H9 (cell line): ENCODE measurements around the gene ARID1A. TPM values are rescaled to one million over a fixed set of nuclear protein-coding genes. Genes with fewer than 3 reads are reported as not detected.

ENCODE experiments used
- DNase-seq: peaks from one replicate; pipeline ENCODE4 v3.0.0-alpha.2; 2017
- H2AFZ ChIP-seq: one replicate; pipeline ENCODE4 v1.6.1; 2013; ENCODE audit warnings: mild to moderate bottlenecking, low read length, control low read depth, moderate library complexity
- H2AK5ac ChIP-seq: 2 replicates; pipeline ENCODE4 v1.6.1; 2013; ENCODE audit warnings: low read length, control low read depth, mixed read lengths; ENCODE audit not compliant: insufficient read length
- H2BK120ac ChIP-seq: one replicate; pipeline ENCODE4 v1.6.1; 2013; ENCODE audit warnings: low read depth, mild to moderate bottlenecking, low read length, control low read depth, inconsistent platforms; ENCODE audit not compliant: poor library complexity, severe bottlenecking
- H2BK12ac ChIP-seq: 2 replicates; pipeline ENCODE4 v1.6.1; 2013; ENCODE audit warnings: low read length, control low read depth, mixed read lengths, low read depth; ENCODE audit not compliant: insufficient read length
- H2BK15ac ChIP-seq: 2 replicates; pipeline ENCODE4 v1.6.1; 2013; ENCODE audit warnings: low read depth, low read length, control low read depth
- H2BK20ac ChIP-seq: one replicate; pipeline ENCODE4 v1.6.1; 2013; ENCODE audit warnings: low read depth, mild to moderate bottlenecking, low read length, control low read depth, inconsistent platforms; ENCODE audit not compliant: poor library complexity, severe bottlenecking
- H2BK5ac ChIP-seq: 2 replicates; pipeline ENCODE4 v1.6.1; 2013; ENCODE audit warnings: low read length, control low read depth, mixed read lengths; ENCODE audit not compliant: insufficient read length
- H3K14ac ChIP-seq: 2 replicates; pipeline ENCODE4 v1.6.1; 2013; ENCODE audit warnings: low read length, control low read depth; ENCODE audit not compliant: insufficient read depth
- H3K18ac ChIP-seq: 2 replicates; pipeline ENCODE4 v1.6.1; 2013; ENCODE audit warnings: low read depth, mild to moderate bottlenecking, mixed read lengths, low read length, control low read depth; ENCODE audit not compliant: insufficient read length
- H3K23ac ChIP-seq: 2 replicates; pipeline ENCODE4 v1.6.1; 2013; ENCODE audit warnings: low read length, control low read depth, mixed read lengths, low read depth; ENCODE audit not compliant: insufficient read length
- H3K23me2 ChIP-seq: 2 replicates; pipeline ENCODE4 v1.6.1; 2013; ENCODE audit warnings: low read depth, mild to moderate bottlenecking, mixed read lengths, low read length, control low read depth; ENCODE audit not compliant: insufficient read length, poor library complexity, severe bottlenecking
- H3K27ac ChIP-seq: 2 replicates; pipeline ENCODE4 v1.5.1; 2013; ENCODE audit warnings: low read length, control low read depth, mixed read lengths, low read depth; ENCODE audit not compliant: insufficient read length
- H3K27me3 ChIP-seq: 2 replicates; pipeline ENCODE4 v1.6.1; 2013; ENCODE audit warnings: low read length, control low read depth, inconsistent platforms; ENCODE audit not compliant: insufficient read depth
- H3K4ac ChIP-seq: 2 replicates; pipeline ENCODE4 v1.6.1; 2013; ENCODE audit warnings: low read depth, mild to moderate bottlenecking, control low read depth, inconsistent platforms, low read length, moderate library complexity
- H3K4me1 ChIP-seq: 2 replicates; pipeline ENCODE4 v1.6.1; 2013; ENCODE audit warnings: low read length, control low read depth, inconsistent platforms; ENCODE audit not compliant: insufficient read depth
- H3K4me2 ChIP-seq: 2 replicates; pipeline ENCODE4 v1.6.1; 2013; ENCODE audit warnings: low read length, control low read depth, mixed read lengths; ENCODE audit not compliant: insufficient read length, insufficient read depth
- H3K56ac ChIP-seq: 2 replicates; pipeline ENCODE4 v1.6.1; 2013; ENCODE audit warnings: low read depth, mild to moderate bottlenecking, mixed read lengths, low read length, control low read depth; ENCODE audit not compliant: insufficient read length
- H3K79me1 ChIP-seq: 2 replicates; pipeline ENCODE4 v1.6.1; 2013; ENCODE audit warnings: low read depth, mild to moderate bottlenecking, moderate library complexity, low read length, control low read depth, inconsistent platforms; ENCODE audit not compliant: insufficient read depth, poor library complexity, severe bottlenecking
- H3K79me2 ChIP-seq: 2 replicates; pipeline ENCODE4 v1.6.1; 2013; ENCODE audit warnings: low read length, control low read depth, inconsistent platforms; ENCODE audit not compliant: insufficient read depth
- H3K9ac ChIP-seq: 2 replicates; pipeline ENCODE4 v1.6.1; 2013; ENCODE audit warnings: low read length, control low read depth, mixed read lengths; ENCODE audit not compliant: insufficient read length; ENCODE audit errors: extremely low read depth
- H3K9me3 ChIP-seq: one replicate; pipeline ENCODE4 v1.6.1; 2013; ENCODE audit warnings: low read depth, low read length, inconsistent platforms; ENCODE audit not compliant: control insufficient read depth
- H3T11ph ChIP-seq: one replicate; pipeline ENCODE4 v1.6.1; 2013; ENCODE audit warnings: mild to moderate bottlenecking, low read length, control low read depth, inconsistent platforms
- H4K20me1 ChIP-seq: one replicate; pipeline ENCODE4 v1.6.1; 2013; ENCODE audit not compliant: control insufficient read depth, insufficient read length, insufficient read depth
- H4K5ac ChIP-seq: 2 replicates; pipeline ENCODE4 v1.6.1; 2013; ENCODE audit warnings: low read depth, mild to moderate bottlenecking, mixed read lengths, low read length, control low read depth; ENCODE audit not compliant: insufficient read length
- H4K8ac ChIP-seq: replicated peaks from 2 replicates; pipeline ENCODE4 v1.6.1; 2013; ENCODE audit warnings: low read length, control low read depth, mixed read lengths, low read depth; ENCODE audit not compliant: insufficient read length
- H4K91ac ChIP-seq: 2 replicates; pipeline ENCODE4 v1.6.1; 2013; ENCODE audit warnings: low read depth, mild to moderate bottlenecking, moderate library complexity, mixed read lengths, low read length, control low read depth; ENCODE audit not compliant: insufficient read length
- H3K27ac Mint-ChIP-seq, 3 experiments: 2 replicates in 2 of 3; 3 replicates in 1 of 3; pipeline ENCODE4 v1.8.0; 2020 to 2021; ENCODE audit warnings: mixed read lengths in 3 of 3, mild to moderate bottlenecking in 1 of 3, moderate library complexity in 1 of 3
- H3K27me3 Mint-ChIP-seq: 2 replicates; pipeline ENCODE4 v1.8.0; 2021; ENCODE audit warnings: low read depth, mild to moderate bottlenecking, moderate library complexity, mixed read lengths
- H3K36me3 Mint-ChIP-seq, 3 experiments: 2 replicates in 2 of 3; 3 replicates in 1 of 3; pipeline ENCODE4 v1.8.0; 2020 to 2021; ENCODE audit warnings: low read depth in 3 of 3, mixed read lengths in 3 of 3; ENCODE audit not compliant: insufficient read depth in 1 of 3
- H3K4me1 Mint-ChIP-seq, 2 experiments: 2 replicates each; pipeline ENCODE4 v1.8.0; 2020; ENCODE audit warnings: mixed read lengths in 2 of 2
- H3K4me3 Mint-ChIP-seq, 2 experiments: 2 replicates in 1 of 2; 3 replicates in 1 of 2; pipeline ENCODE4 v1.8.0; 2020 to 2021; ENCODE audit warnings: mild to moderate bottlenecking in 2 of 2, mixed read lengths in 2 of 2, moderate library complexity in 1 of 2
- H3K9me3 Mint-ChIP-seq, 2 experiments: 2 replicates in 1 of 2; 3 replicates in 1 of 2; pipeline ENCODE4 v1.8.0; 2020; ENCODE audit warnings: mild to moderate bottlenecking in 2 of 2, mixed read lengths in 2 of 2, moderate library complexity in 1 of 2
- WGBS: extraction: QIAGEN DNeasy Blood & Tissue Kit; methylation state at CpG from one replicate; pipeline ENCODE4 v1.1.7; 2013; ENCODE audit warnings: missing lambda C conversion rate, low lambda C conversion rate, mixed read lengths; ENCODE audit not compliant: insufficient read length; ENCODE audit errors: extremely low coverage; 5-methylcytosine and 5-hydroxymethylcytosine counted together
- total RNA-seq: library from RNA; stranded (reverse); gene quantifications from 2 replicates; pipeline ENCODE4 v1.2.1, GENCODE V29; 2021
- TF ChIP-seq, protein P1 (sequence below): fragments of 200-600 bp; sonication (generic); conservative IDR thresholded peaks from 3 replicates; pipeline ENCODE4 v1.8.0; 2021; ENCODE audit warnings: antibody characterized with exemption, mild to moderate bottlenecking

The ARID1A gene
- total RNA-seq, 1 experiment from 2014 or later: 147 TPM

GRCh38 chr1:26696654-26697430 is 1.0 kb downstream of the ARID1A start:
- Histone ChIP-seq H3K9me3 (no peaks in the 10 kb centered on the region), H2BK5ac (no peak overlapping the region), H4K5ac (no peak overlapping the region), H3T11ph (no peak overlapping the region), H3K27ac (no peak overlapping the region), H4K91ac (peak overlapping the region; percentile 81), H3K79me2 (peaks cover 40% of the 10 kb centered on the region), H3K23ac (no peak overlapping the region), H3K56ac (no peak overlapping the region), H2BK15ac (no peak overlapping the region), H3K4me1 (peaks cover 13% of the 10 kb centered on the region), H2BK120ac (no peak overlapping the region), H3K27me3 (no peaks in the 10 kb centered on the region), H4K8ac (no peak overlapping the region), H3K18ac (peak overlapping the region; percentile 81), H2AFZ (no peak overlapping the region), H3K79me1 (no peaks in the 10 kb centered on the region), H2BK12ac (peak overlapping the region; percentile 60), H2BK20ac (no peak overlapping the region), H2AK5ac (no peak overlapping the region), H3K23me2 (peaks cover 22% of the 10 kb centered on the region), H3K4me2 (peak overlapping the region; percentile 11), H3K14ac (peak overlapping the region; percentile 91), H4K20me1 (no peaks in the 10 kb centered on the region), H3K9ac (peak overlapping the region; percentile 83), H3K4ac (peak overlapping the region; percentile 81; the same call in 1 of the 2 replicates)
- TF ChIP-seq, protein P1, sequence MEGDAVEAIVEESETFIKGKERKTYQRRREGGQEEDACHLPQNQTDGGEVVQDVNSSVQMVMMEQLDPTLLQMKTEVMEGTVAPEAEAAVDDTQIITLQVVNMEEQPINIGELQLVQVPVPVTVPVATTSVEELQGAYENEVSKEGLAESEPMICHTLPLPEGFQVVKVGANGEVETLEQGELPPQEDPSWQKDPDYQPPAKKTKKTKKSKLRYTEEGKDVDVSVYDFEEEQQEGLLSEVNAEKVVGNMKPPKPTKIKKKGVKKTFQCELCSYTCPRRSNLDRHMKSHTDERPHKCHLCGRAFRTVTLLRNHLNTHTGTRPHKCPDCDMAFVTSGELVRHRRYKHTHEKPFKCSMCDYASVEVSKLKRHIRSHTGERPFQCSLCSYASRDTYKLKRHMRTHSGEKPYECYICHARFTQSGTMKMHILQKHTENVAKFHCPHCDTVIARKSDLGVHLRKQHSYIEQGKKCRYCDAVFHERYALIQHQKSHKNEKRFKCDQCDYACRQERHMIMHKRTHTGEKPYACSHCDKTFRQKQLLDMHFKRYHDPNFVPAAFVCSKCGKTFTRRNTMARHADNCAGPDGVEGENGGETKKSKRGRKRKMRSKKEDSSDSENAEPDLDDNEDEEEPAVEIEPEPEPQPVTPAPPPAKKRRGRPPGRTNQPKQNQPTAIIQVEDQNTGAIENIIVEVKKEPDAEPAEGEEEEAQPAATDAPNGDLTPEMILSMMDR: no peak
- H3K4me3 Mint-ChIP-seq: peak overlapping the region in 1 of 2 experiments; percentile 80; a peak in 4 of 5 replicates
- DNase-seq: no peak
- peak overlapping the region in 1 of 3 experiments; percentile 75; a peak in 1 of 7 replicates for H3K27ac Mint-ChIP-seq
- peaks cover 2% of the 10 kb centered on the region; the same call in 1 of the 2 replicates for H3K27me3 Mint-ChIP-seq
- peaks cover 19 to 21% of the 10 kb centered on the region in 2 experiments for H3K4me1 Mint-ChIP-seq
- no CpG with 5 or more reads among the region's 98 CpGs for WGBS
- peaks cover 0 to 7% (median 4%) of the 10 kb centered on the region in 3 experiments; a peak in 4 of 7 replicates for H3K36me3 Mint-ChIP-seq
- no peaks in the 10 kb centered on the region for H3K9me3 Mint-ChIP-seq
